Lower leg skin (tissue), 4 donors: ENCODE results near the gene H19. TPM values are rescaled to one million over a fixed set of nuclear protein-coding genes. Genes with fewer than 3 reads are reported as not detected.

Source experiments
- DNase-seq, 2 donors: peaks; one replicate each; pipeline ENCODE4 v3.0.0-alpha.2; 2019; ENCODE audit warnings: low spot score in 2 of 2
- H3K4me3 ChIP-seq: fragments of 200-600 bp; sonication (generic); 2 replicates; pipeline ENCODE4 v1.5.1; 2017; ENCODE audit warnings: mild to moderate bottlenecking, low read depth; ENCODE audit not compliant: poor library complexity, severe bottlenecking
- CTCF ChIP-seq, 3 donors: fragments of 450-650 bp; IDR thresholded peaks; one replicate each; pipeline ENCODE4 v1.5.1; 2016; ENCODE audit warnings: antibody characterized with exemption in 3 of 3, mild to moderate bottlenecking in 3 of 3, moderate library complexity in 2 of 3
- POLR2A ChIP-seq, 2 donors: fragments of 450-650 bp; IDR thresholded peaks; one replicate each; pipeline ENCODE4 v1.6.1; 2016 to 2017; ENCODE audit warnings: antibody characterized with exemption in 2 of 2, mild to moderate bottlenecking in 1 of 2, moderate library complexity in 1 of 2
- WGBS, 2 donors: methylation state at CpG; one replicate each; pipeline ENCODE4 v1.1.5; 2018; 5-methylcytosine and 5-hydroxymethylcytosine counted together
- intact Hi-C: fragments of 100-400 bp; cut with DNase I; formaldehyde crosslinking; loops from one replicate; pipeline ENCODE4 v1.15.0; 2023; ENCODE audit warnings: low total_unique reads
- total RNA-seq, 4 donors: library from RNA; depleted of rRNA; stranded (reverse); fragments of >200 nt; gene quantifications; one replicate each; pipeline ENCODE4 v1.1.0, GENCODE V29; 2016

H19 gene
- total RNA-seq, 4 donors from 2014 or later, result 17.3 to 64.3 (median 37.4) TPM

GRCh38 chr11:1990872-1991578 is 6.6 kb downstream of the H19 start:
- no peak overlapping the region for H3K4me3 ChIP-seq
- WGBS, 2 donors, result no CpG with 5 or more reads among the region's 29 CpGs
- TF ChIP-seq CTCF (IDR thresholded peaks at IDR 0.05) (no peak), POLR2A (IDR thresholded peaks at IDR 0.05) (no peak)
- no peak for DNase-seq
- intact Hi-C loops, result no loop called here

GRCh38 chr11:1989953-1990352 is 7.7 kb downstream of the H19 start:
- intact Hi-C loops, result no loop called here
- no peak overlapping the region for H3K4me3 ChIP-seq
- TF ChIP-seq CTCF (IDR thresholded peaks at IDR 0.05) (no peak), POLR2A (IDR thresholded peaks at IDR 0.05) (no peak)
- DNase-seq, result no peak
- no CpG with 5 or more reads among the region's 15 CpGs for WGBS, 2 donors

- no peak for TF ChIP-seq CTCF (IDR thresholded peaks at IDR 0.05)
- TF ChIP-seq POLR2A (IDR thresholded peaks at IDR 0.05), result no peak
- H3K4me3 ChIP-seq, result no peak overlapping the region
- intact Hi-C loops, result no loop called here
- 82 to 84% methylated on average over 7 to 19 of the region's 24 CpGs for WGBS, 2 donors
- DNase-seq, result peak in 1 of 2 donors; percentile 21
These were observed 8.8 kb downstream of the H19 start for GRCh38 chr11:1988667-1989317.

GRCh38 chr11:1988174-1988573 is 9.5 kb downstream of the H19 start:
- no peak for DNase-seq
- no peak for TF ChIP-seq POLR2A (IDR thresholded peaks at IDR 0.05)
- no peak for TF ChIP-seq CTCF (IDR thresholded peaks at IDR 0.05)
- intact Hi-C loops, result no loop called here
- no CpG with 5 or more reads among the region's 11 CpGs for WGBS, 2 donors
- no peak overlapping the region for H3K4me3 ChIP-seq

- WGBS, 2 donors, result no CpG with 5 or more reads among the region's 6 CpGs
- TF ChIP-seq CTCF (IDR thresholded peaks at IDR 0.05) (no peak), POLR2A (IDR thresholded peaks at IDR 0.05) (no peak)
- no peak overlapping the region for H3K4me3 ChIP-seq
- intact Hi-C loops, result no loop called here
- no peak for DNase-seq
These were observed 10.6 kb downstream of the H19 start for GRCh38 chr11:1987024-1987423.
